Karpas-422 (cell line): Measurements from ENCODE around the gene TEX101. TPM values are rescaled to one million over a fixed set of nuclear protein-coding genes. Genes with fewer than 3 reads are reported as not detected.

Source experiments
- DNase-seq: peaks from one replicate; pipeline ENCODE4 v3.0.0-alpha.2; 2015
- H2AFZ ChIP-seq: fragments of 200-600 bp; sonication (generic); 2 replicates; pipeline ENCODE4 v1.6.1; 2014; ENCODE audit warnings: antibody characterized with exemption, low read length, mixed read lengths
- H3K27ac ChIP-seq: fragments of 200-600 bp; sonication (generic); 2 replicates; pipeline ENCODE4 v1.5.1; 2014; ENCODE audit warnings: mild to moderate bottlenecking, low read length, moderate library complexity
- H3K27me3 ChIP-seq: fragments of 200-600 bp; sonication (generic); 2 replicates; pipeline ENCODE4 v1.6.1; 2014; ENCODE audit warnings: low read length, mixed read lengths
- H3K36me3 ChIP-seq: fragments of 200-600 bp; sonication (generic); 2 replicates; pipeline ENCODE4 v1.6.1; 2014; ENCODE audit warnings: low read length, mixed read lengths; ENCODE audit not compliant: insufficient read depth
- H3K4me1 ChIP-seq: fragments of 200-600 bp; sonication (generic); 2 replicates; pipeline ENCODE4 v1.6.1; 2014; ENCODE audit warnings: mild to moderate bottlenecking, low read length, mixed read lengths
- H3K4me2 ChIP-seq: fragments of 200-600 bp; sonication (generic); 2 replicates; pipeline ENCODE4 v1.6.1; 2014; ENCODE audit warnings: low read length, low read depth, mild to moderate bottlenecking; ENCODE audit not compliant: poor library complexity, severe bottlenecking
- H3K4me3 ChIP-seq: fragments of 200-600 bp; sonication (generic); 2 replicates; pipeline ENCODE4 v1.5.1; 2014; ENCODE audit warnings: mild to moderate bottlenecking, antibody characterized with exemption, low read length, mixed read lengths
- H3K79me2 ChIP-seq: fragments of 200-600 bp; sonication (generic); 2 replicates; pipeline ENCODE4 v1.6.1; 2014; ENCODE audit warnings: mild to moderate bottlenecking, low read length, mixed read lengths
- H3K9ac ChIP-seq: fragments of 200-600 bp; sonication (generic); 2 replicates; pipeline ENCODE4 v1.6.0; 2014; ENCODE audit warnings: low read length
- H3K9me2 ChIP-seq: fragments of 200-600 bp; sonication (generic), shearing (Covaris generic); replicated peaks from 2 replicates; pipeline ENCODE4 v1.6.0; 2014; ENCODE audit warnings: mild to moderate bottlenecking, low read length, moderate library complexity; ENCODE audit not compliant: insufficient read depth
- H3K9me3 ChIP-seq: fragments of 300-700, 200-600 bp; sonication (generic); 2 replicates; pipeline ENCODE4 v1.6.1; 2014; ENCODE audit warnings: low read length, mixed read lengths
- H4K20me1 ChIP-seq: fragments of 200-600 bp; sonication (generic); 2 replicates; pipeline ENCODE4 v1.6.1; 2014; ENCODE audit warnings: mild to moderate bottlenecking, antibody characterized with exemption, low read length, low read depth; ENCODE audit not compliant: insufficient read depth
- total RNA-seq: library from RNA; depleted of rRNA; stranded (reverse); fragments of >200 nt; shearing (Covaris generic); gene quantifications from 2 replicates; pipeline ENCODE4 v1.2.3, GENCODE V29; 2014; ENCODE audit warnings: low replicate concordance

TEX101 gene
- total RNA-seq, 1 experiment from 2014 or later: not detected

DNA sequence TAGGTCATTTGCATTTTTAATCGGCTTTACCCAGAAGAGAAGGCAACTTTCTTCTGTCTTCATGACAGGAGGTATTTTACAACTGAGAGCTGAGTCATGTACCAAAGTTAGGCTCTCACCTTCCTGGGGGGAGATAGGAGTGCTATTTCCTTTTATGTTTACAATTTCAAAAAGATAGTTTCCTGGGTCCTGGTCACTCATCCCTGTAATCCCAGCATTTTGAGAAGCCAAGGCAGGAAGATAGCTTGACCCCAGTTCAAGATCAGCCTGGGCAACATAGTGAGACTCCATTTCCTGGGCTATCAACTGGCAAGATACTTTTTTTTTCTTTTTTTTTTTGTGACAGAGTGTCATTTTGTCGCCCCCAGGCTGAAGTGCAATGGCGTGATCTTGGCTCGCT is 43.1 kb downstream of the TEX101 start:
- no peaks in the 10 kb centered on the region for H3K4me1 ChIP-seq
- no peak overlapping the region for H3K4me3 ChIP-seq
- no peak overlapping the region for H3K27ac ChIP-seq
- no peaks in the 10 kb centered on the region for H3K79me2 ChIP-seq
- no peaks in the 10 kb centered on the region for H3K9me2 ChIP-seq
- no peaks in the 10 kb centered on the region for H3K9me3 ChIP-seq
- DNase-seq: no peak
- no peak overlapping the region for H3K9ac ChIP-seq
- no peak overlapping the region for H2AFZ ChIP-seq
- no peaks in the 10 kb centered on the region for H3K27me3 ChIP-seq
- no peaks in the 10 kb centered on the region for H3K36me3 ChIP-seq
- H4K20me1 ChIP-seq: no peaks in the 10 kb centered on the region
- H3K4me2 ChIP-seq: no peak overlapping the region

DNA sequence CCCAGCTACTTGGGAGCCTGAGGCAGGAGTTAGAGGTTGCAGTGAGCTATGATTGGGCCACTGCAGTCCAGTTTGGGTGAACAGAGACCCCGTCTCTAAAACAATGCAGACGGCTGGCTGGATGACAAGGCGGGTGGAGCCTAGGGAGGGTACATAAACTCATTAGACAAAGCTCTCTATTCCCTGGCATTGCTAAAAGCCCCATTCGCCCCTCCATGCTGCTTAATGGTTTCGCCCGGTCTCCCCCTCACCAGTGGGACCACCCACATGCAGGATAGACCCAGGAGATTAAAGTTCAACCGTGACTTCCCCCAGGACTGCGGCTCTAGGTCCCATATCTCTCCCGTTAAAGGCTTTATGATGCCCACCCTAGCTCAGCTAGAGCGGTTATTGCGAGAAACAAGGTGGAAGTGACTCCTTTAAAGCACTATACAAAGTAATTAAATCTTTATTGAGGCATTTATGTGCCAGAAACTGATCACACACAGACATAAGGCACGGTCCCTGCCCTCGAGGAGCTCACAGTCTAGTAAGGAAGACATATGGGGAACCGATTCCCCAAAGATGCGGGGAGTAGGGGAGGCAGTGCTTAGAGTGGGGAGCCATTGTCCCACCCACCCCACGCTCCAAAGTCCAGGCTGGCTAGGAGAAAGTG is 45.8 kb downstream of the TEX101 start:
- Histone ChIP-seq H4K20me1 (no peaks in the 10 kb centered on the region), H3K9me2 (no peaks in the 10 kb centered on the region), H3K27ac (no peak overlapping the region), H3K9me3 (no peaks in the 10 kb centered on the region), H2AFZ (no peak overlapping the region), H3K36me3 (no peaks in the 10 kb centered on the region), H3K4me3 (no peak overlapping the region), H3K4me1 (no peaks in the 10 kb centered on the region), H3K79me2 (no peaks in the 10 kb centered on the region), H3K27me3 (no peaks in the 10 kb centered on the region), H3K9ac (no peak overlapping the region), H3K4me2 (no peak overlapping the region)
- DNase-seq: no peak

DNA sequence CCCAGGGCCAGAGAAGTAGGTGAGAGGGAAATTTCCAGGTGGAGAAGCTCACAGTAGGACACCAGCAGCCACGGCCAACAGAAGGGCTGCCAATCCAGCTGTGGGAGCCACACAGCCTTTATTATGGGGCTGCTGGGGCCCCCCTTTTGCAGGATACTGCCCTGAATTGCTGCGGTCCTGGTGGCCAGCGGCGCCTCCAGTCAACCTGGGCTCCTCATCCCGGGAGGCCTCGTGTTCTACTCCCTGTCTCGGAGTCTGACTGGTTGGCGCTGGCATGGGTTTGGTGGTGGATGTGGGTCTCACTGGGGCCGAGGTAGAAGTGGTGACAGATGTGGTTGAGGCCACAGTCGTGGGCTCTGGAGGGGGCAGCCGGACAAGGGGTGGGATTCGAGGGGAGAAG is 46.6 kb downstream of the TEX101 start:
- H3K4me1 ChIP-seq: no peaks in the 10 kb centered on the region

DNA sequence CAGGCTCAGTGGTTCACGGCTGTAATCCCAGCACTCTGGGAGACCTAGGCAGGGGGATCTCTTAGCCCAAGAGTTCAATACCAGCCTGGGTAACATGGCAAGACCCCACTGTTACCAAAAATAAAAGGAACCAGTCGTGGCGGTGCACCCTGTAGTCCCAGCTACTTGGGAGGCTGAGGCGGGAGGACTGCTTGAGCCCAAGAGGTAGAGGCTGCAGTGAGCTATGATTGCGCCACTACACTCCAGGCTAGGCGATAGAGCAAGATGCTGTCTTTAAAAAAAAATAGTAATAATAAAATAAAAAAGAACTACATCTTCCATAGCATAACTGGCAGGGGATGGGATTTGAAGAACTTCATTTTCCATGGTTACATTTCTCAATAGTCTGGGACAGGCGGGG is 47.7 kb downstream of the TEX101 start:
- Histone ChIP-seq H4K20me1 (no peaks in the 10 kb centered on the region), H3K9ac (no peak overlapping the region), H3K9me2 (no peaks in the 10 kb centered on the region), H3K79me2 (no peaks in the 10 kb centered on the region), H3K27me3 (no peaks in the 10 kb centered on the region), H3K4me1 (no peaks in the 10 kb centered on the region), H3K36me3 (no peaks in the 10 kb centered on the region), H3K9me3 (no peaks in the 10 kb centered on the region), H2AFZ (no peak overlapping the region), H3K4me3 (no peak overlapping the region), H3K27ac (no peak overlapping the region), H3K4me2 (no peak overlapping the region)
- no peak for DNase-seq

More for the DNA sequence above, 46.6 kb downstream of the TEX101 start:
- no peak overlapping the region for H3K4me2 ChIP-seq
- H3K9me2 ChIP-seq: no peaks in the 10 kb centered on the region
- no peaks in the 10 kb centered on the region for H3K36me3 ChIP-seq
- no peaks in the 10 kb centered on the region for H3K9me3 ChIP-seq
- H3K79me2 ChIP-seq: no peaks in the 10 kb centered on the region
- H2AFZ ChIP-seq: no peak overlapping the region
- H3K27ac ChIP-seq: no peak overlapping the region
- H3K27me3 ChIP-seq: no peaks in the 10 kb centered on the region
- DNase-seq: no peak
- no peak overlapping the region for H3K9ac ChIP-seq
- H4K20me1 ChIP-seq: no peaks in the 10 kb centered on the region
- no peak overlapping the region for H3K4me3 ChIP-seq

DNA sequence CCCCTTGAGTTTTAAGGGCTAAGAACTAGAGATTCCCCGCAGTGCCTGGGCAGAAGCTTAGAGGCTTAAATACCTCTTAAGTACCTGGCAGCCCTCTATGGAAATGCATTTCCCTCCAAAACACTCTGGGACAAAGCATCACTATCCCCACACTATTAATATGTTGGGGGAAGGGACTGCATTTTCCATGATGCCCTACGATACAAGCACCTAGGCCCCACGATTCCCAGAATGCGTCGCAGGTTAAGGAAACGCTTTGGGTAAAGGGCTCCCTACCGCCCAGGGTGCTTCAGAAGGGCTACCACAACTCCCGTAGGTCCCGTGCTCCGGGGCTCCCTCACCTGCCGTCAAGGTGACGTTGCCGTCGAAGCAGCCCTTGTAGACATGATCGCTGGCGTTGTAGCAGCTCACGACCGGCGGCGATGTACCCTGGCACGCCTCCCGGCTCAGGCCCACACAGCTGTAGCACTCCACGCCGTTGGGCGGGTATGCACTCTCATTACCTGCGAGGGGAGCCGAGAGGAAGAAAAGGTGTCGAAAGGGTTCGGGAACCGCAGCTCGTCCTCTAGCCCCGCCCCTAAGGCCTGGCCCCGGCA is 48.2 kb downstream of the TEX101 start:
- H3K4me1 ChIP-seq: no peaks in the 10 kb centered on the region
- H3K9me2 ChIP-seq: no peaks in the 10 kb centered on the region
- no peak overlapping the region for H2AFZ ChIP-seq
- no peak overlapping the region for H3K9ac ChIP-seq
- no peak overlapping the region for H3K27ac ChIP-seq
- no peaks in the 10 kb centered on the region for H3K79me2 ChIP-seq
- no peak for DNase-seq
- no peak overlapping the region for H3K4me3 ChIP-seq
- H3K9me3 ChIP-seq: no peaks in the 10 kb centered on the region
- no peaks in the 10 kb centered on the region for H3K36me3 ChIP-seq
- no peak overlapping the region for H3K4me2 ChIP-seq
- H3K27me3 ChIP-seq: no peaks in the 10 kb centered on the region
- H4K20me1 ChIP-seq: no peaks in the 10 kb centered on the region

DNA sequence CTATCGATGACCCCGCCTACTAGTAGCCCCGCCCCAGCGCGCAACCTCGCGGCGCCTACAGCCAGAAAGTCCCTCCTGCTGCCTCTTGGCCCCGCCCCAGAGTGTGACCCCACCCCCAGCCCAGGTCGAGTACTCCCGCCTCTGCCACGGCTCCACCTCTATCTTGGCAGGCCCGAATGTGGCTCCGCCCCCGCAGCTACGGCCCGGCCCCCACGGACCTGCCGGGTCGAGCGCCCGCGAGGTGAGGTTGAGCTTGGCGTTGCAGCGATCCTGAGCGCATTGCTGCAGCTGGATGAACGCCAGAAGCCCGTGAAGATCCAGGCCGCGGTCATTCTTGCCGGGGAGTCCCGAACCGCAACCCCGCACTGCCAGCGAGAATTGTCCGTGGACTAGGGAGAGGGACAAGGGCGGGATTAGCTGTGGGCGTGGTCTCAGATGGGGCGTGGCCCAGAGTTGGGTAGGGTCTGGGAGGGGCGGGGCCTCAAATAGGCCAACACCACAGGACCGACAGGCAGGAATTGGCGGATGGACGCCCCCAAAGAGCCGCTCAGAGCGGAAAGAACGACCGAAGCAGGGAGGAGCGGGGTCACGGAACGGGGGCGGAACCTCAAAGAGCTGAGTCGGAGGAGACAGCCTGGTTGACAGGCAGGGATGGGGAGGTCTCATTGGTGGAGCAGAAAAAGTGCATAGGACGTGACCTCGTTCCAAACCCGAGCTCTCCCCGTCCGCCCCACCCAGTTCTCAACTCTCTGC is 48.9 kb downstream of the TEX101 start:
- H3K27ac ChIP-seq: no peak overlapping the region
- H3K36me3 ChIP-seq: no peaks in the 10 kb centered on the region
- H3K4me3 ChIP-seq: no peak overlapping the region
- H3K27me3 ChIP-seq: no peaks in the 10 kb centered on the region
- no peaks in the 10 kb centered on the region for H3K79me2 ChIP-seq
- H3K9ac ChIP-seq: no peak overlapping the region
- H3K4me1 ChIP-seq: no peaks in the 10 kb centered on the region
- H3K9me2 ChIP-seq: no peaks in the 10 kb centered on the region
- no peak overlapping the region for H2AFZ ChIP-seq
- H3K4me2 ChIP-seq: no peak overlapping the region
- H3K9me3 ChIP-seq: no peaks in the 10 kb centered on the region
- no peaks in the 10 kb centered on the region for H4K20me1 ChIP-seq
- DNase-seq: no peak

DNA sequence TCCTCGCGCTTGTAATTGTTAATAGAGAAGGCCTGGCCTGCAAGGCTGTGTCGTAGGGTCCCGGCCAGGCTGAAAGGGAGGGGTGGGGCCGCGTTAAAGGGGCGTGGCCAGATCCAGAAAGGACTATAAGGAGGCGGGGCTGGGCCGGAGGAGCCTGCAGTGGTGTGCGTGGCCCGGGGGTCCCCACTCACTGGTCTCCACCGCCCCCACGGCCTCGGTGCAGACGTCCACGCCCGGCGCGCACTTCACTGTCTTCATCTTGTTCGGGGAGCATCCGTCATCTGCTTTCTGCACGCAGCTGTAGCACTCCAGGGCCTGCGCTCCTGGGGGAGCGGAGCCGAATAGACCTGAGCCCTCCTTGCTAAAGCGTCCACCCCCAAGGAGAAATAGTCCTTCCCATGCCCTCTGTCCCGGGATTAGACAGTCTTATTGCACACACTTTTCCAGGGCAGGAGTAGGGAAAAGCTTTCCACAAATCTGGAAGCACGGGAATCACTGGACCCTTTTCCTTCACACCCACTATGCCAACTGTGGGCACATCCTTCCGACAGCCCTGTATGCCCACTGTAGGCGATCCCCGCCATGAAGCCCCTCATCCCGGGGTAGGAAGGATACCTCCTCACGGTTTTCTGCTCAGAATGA is 49.6 kb downstream of the TEX101 start:
- Histone ChIP-seq H3K9ac (no peak overlapping the region), H3K27ac (no peak overlapping the region), H2AFZ (no peak overlapping the region), H3K9me3 (no peaks in the 10 kb centered on the region), H3K27me3 (no peaks in the 10 kb centered on the region), H3K4me3 (no peak overlapping the region), H3K4me1 (no peaks in the 10 kb centered on the region), H4K20me1 (no peaks in the 10 kb centered on the region), H3K4me2 (no peak overlapping the region), H3K79me2 (no peaks in the 10 kb centered on the region), H3K9me2 (no peaks in the 10 kb centered on the region), H3K36me3 (no peaks in the 10 kb centered on the region)
- DNase-seq: peak; percentile 47

DNA sequence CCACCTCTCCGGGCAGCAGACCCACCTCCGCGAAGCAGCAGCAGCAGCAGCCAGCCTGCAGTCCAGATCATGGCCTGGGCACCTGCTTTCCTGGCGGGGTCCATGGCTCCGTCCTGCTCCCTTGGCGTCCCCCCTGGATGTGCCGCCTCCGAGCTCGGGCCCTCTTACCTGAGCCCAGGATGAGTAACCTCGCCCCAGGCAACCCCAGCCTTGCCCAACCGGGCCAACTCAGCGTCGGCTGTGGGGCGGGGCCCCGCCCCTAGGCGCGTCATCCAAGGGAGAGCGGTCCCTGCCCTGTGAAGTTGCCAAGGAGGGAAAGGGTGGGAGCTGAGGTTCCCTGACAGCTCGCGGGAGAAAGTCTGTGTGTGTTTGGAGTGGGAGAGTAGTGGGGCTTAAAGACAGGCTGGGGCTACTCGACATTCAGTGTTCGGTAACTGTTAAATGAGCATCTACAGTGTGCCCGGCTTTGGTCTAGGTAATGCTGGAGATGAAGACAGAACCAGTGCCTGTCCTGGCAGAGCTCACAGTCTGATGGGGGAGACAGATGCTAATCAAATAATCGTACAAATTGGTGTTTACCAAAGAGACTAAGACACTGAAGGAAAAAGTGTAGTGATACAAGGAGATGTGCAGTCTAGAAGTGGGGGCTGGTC is 50.9 kb downstream of the TEX101 start, which contains the start of gene LYPD3:
Gene LYPD3 (minus strand): TSS at position 141 of the 653 bp plus-strand sequence. CDS start 37 bp downstream, at position 104.
- no peaks in the 10 kb centered on the region for H3K27me3 ChIP-seq

More for the DNA sequence above, 50.9 kb downstream of the TEX101 start, which contains the start of gene LYPD3:
- H3K4me2 ChIP-seq: no peak within 1 kb of the TSS
- H3K4me1 ChIP-seq: no peaks in the 10 kb centered on the region
- no peak within 1 kb of the TSS for H3K27ac ChIP-seq
- H2AFZ ChIP-seq: no peak within 1 kb of the TSS
- no peaks in the 10 kb centered on the region for H4K20me1 ChIP-seq
- H3K9me2 ChIP-seq: no peaks in the 10 kb centered on the region
- H3K79me2 ChIP-seq: no peaks in the 10 kb centered on the region
- no peak within 1 kb of the TSS for H3K4me3 ChIP-seq
- no peak within 1 kb of the TSS for H3K9ac ChIP-seq
- no peaks in the 10 kb centered on the region for H3K36me3 ChIP-seq
- H3K9me3 ChIP-seq: no peaks in the 10 kb centered on the region
- no peak for DNase-seq
